SK-N-SH (cell line): ENCODE results near the gene CYTH3. TPM values are rescaled to one million over a fixed set of nuclear protein-coding genes. Genes with fewer than 3 reads are reported as not detected.

Experiments
- CTCF ChIA-PET: fragments of 300-600, 350-600 bp; formaldehyde crosslinking; extraction: SDS; loops from one replicate; lab custom pipeline; 2021; lab: Yijun Ruan, JAX
- POLR2A ChIA-PET: fragments of 350-600 bp; sonication (Branson Sonifier 250); formaldehyde crosslinking; extraction: SDS; loops from one replicate; lab custom pipeline; 2020; ENCODE audit warnings: antibody characterized with exemption, inconsistent platforms; lab: Yijun Ruan, JAX
- DNase-seq: peaks from one replicate; pipeline ENCODE4 v3.0.0; 2012
- H2AFZ ChIP-seq: fragments of 200-600 bp; sonication (generic); 2 replicates; pipeline ENCODE4 v1.8.1; 2016; ENCODE audit warnings: antibody characterized with exemption, mild to moderate bottlenecking, low read depth
- H3F3A ChIP-seq: fragments of 200-600 bp; sonication (generic); replicated peaks from 2 replicates; pipeline ENCODE3; 2016; ENCODE audit warnings: antibody characterized with exemption, mild to moderate bottlenecking; ENCODE audit not compliant: insufficient read depth
- H3K27ac ChIP-seq, 2 experiments: fragments of 200-500 bp in 1 of 2; fragments of 200-600 bp in 1 of 2; sonication (Bioruptor generic) in 1 of 2; sonication (generic), shearing (Covaris generic) in 1 of 2; 2 replicates each; pipeline versions ENCODE4 v1.5.1 to v1.6.1; 2014 to 2016; ENCODE audit warnings: low read depth in 2 of 2, inconsistent platforms in 1 of 2, low read length in 1 of 2, mild to moderate bottlenecking in 1 of 2, mixed read lengths in 1 of 2
- H3K27me3 ChIP-seq: fragments of 200-600 bp; sonication (generic), shearing (Covaris generic); 2 replicates; pipeline ENCODE4 v1.6.1; 2016; ENCODE audit warnings: mixed run types; ENCODE audit not compliant: insufficient read depth
- H3K36me3 ChIP-seq, 2 experiments: fragments of 200-500 bp in 1 of 2; fragments of 200-600 bp in 1 of 2; sonication (Bioruptor generic) in 1 of 2; sonication (generic) in 1 of 2; replicated peaks in 1 of 2; 2 replicates each; pipeline versions ENCODE3 to v1.5.1; 2014 to 2016; ENCODE audit warnings: low read length in 1 of 2, mild to moderate bottlenecking in 1 of 2; ENCODE audit not compliant: insufficient read depth in 2 of 2, control insufficient read depth in 1 of 2
- H3K4me1 ChIP-seq, 2 experiments: fragments of 200-500 bp in 1 of 2; fragments of 200-600 bp in 1 of 2; sonication (Bioruptor generic) in 1 of 2; sonication (generic), shearing (Covaris generic) in 1 of 2; 2 replicates each; pipeline versions ENCODE4 v1.5.1 to v1.6.1; 2014 to 2016; ENCODE audit warnings: low read depth in 1 of 2, low read length in 1 of 2, mixed run types in 1 of 2; ENCODE audit not compliant: insufficient read depth in 2 of 2, control insufficient read depth in 1 of 2
- H3K4me2 ChIP-seq: fragments of 200-600 bp; sonication (generic), shearing (Covaris generic); 2 replicates; pipeline ENCODE4 v1.6.1; 2017; ENCODE audit warnings: mixed run types
- H3K4me3 ChIP-seq, 2 experiments: fragments of 200-500 bp in 1 of 2; fragments of 200-600 bp in 1 of 2; sonication (Bioruptor generic) in 1 of 2; sonication (generic), shearing (Covaris generic) in 1 of 2; 2 replicates each; pipeline versions ENCODE4 v1.5.1 to v1.8.1; 2014 to 2016; ENCODE audit warnings: low read depth in 2 of 2, inconsistent platforms in 1 of 2, low read length in 1 of 2, mild to moderate bottlenecking in 1 of 2, mixed read lengths in 1 of 2, moderate library complexity in 1 of 2
- H3K79me2 ChIP-seq: fragments of 200-600 bp; sonication (generic); 2 replicates; pipeline ENCODE4 v1.8.1; 2017; ENCODE audit warnings: mild to moderate bottlenecking; ENCODE audit not compliant: insufficient read depth
- H3K9ac ChIP-seq: fragments of 200-600 bp; sonication (generic); 2 replicates; pipeline ENCODE4 v1.6.1; 2017; ENCODE audit warnings: mixed run types
- H3K9me2 ChIP-seq: fragments of 200-600 bp; sonication (generic); 2 replicates; pipeline ENCODE4 v1.6.1; 2017; ENCODE audit warnings: mixed run types
- H3K9me3 ChIP-seq: fragments of 200-600 bp; sonication (generic); 2 replicates; pipeline ENCODE4 v1.6.1; 2017; ENCODE audit warnings: mixed run types, mild to moderate bottlenecking, moderate library complexity
- H4K20me1 ChIP-seq: fragments of 200-600 bp; sonication (generic); 2 replicates; pipeline ENCODE4 v1.6.1; 2017; ENCODE audit warnings: mild to moderate bottlenecking, mixed run types; ENCODE audit not compliant: insufficient read depth
- ELF1 ChIP-seq: IDR thresholded peaks from 2 replicates; pipeline ENCODE4 v1.4.0; 2012
- EZH2phosphoT487 ChIP-seq: fragments of 200-600 bp; sonication (generic); IDR thresholded peaks from 2 replicates; pipeline ENCODE4 v1.6.1; 2017; ENCODE audit warnings: low read depth, mixed run types, mild to moderate bottlenecking, antibody characterized with exemption, moderate library complexity, borderline replicate concordance
- FOXJ3 ChIP-seq: sonication (generic); formaldehyde crosslinking; IDR thresholded peaks from 2 replicates; pipeline ENCODE4 v1.5.1; 2020; ENCODE audit warnings: mild to moderate bottlenecking, missing genetic modification reagents
- GABPA ChIP-seq: IDR thresholded peaks from 2 replicates; pipeline ENCODE4 v1.4.0; 2012; ENCODE audit warnings: low read depth, mild to moderate bottlenecking
- GATA2 ChIP-seq: sonication (generic); formaldehyde crosslinking; IDR thresholded peaks from 2 replicates; pipeline ENCODE4 v1.5.0; 2020; ENCODE audit warnings: mild to moderate bottlenecking, missing genetic modification reagents
- NRF1 ChIP-seq: IDR thresholded peaks from 2 replicates; pipeline ENCODE4 v1.6.1; 2012; ENCODE audit warnings: low read depth, mild to moderate bottlenecking, low read length
- POLR2AphosphoS5 ChIP-seq: IDR thresholded peaks from 2 replicates; pipeline ENCODE4 v1.6.1; 2012; ENCODE audit warnings: low read depth, low read length
- SMC3 ChIP-seq: IDR thresholded peaks from 2 replicates; pipeline ENCODE4 v1.6.1; 2012; ENCODE audit warnings: low read depth, low read length, improper control_type of control experiment
- TCF12 ChIP-seq: IDR thresholded peaks from 2 replicates; pipeline ENCODE4 v1.4.0; 2012
- TEAD4 ChIP-seq: IDR thresholded peaks from 2 replicates; pipeline ENCODE4 v1.4.0; 2012; ENCODE audit warnings: mild to moderate bottlenecking, borderline replicate concordance; ENCODE audit not compliant: insufficient read depth
- YY1 ChIP-seq: IDR thresholded peaks from 2 replicates; pipeline ENCODE4 v1.4.0; 2012; ENCODE audit warnings: low read depth, mild to moderate bottlenecking
- ZBTB33 ChIP-seq: IDR thresholded peaks from 2 replicates; pipeline ENCODE4 v1.4.0; 2012; ENCODE audit warnings: low read depth, borderline replicate concordance
- WGBS: methylation state at CpG from one replicate; pipeline ENCODE4 v1.1.6; 2017; ENCODE audit warnings: low lambda C conversion rate; 5-methylcytosine and 5-hydroxymethylcytosine counted together
- polyA plus RNA-seq, 3 experiments: library from polyadenylated mRNA; depleted of rRNA; stranded (reverse); fragments of >200 nt; gene quantifications; 2 replicates each; pipeline ENCODE4 v1.2.3, GENCODE V29; 2012

The CYTH3 gene
- polyA plus RNA-seq, 1 of the 3 experiments (the other 2 are of a cell fraction): 55.1 TPM

GRCh38 chr7:6251653-6252052 lies 20.8 kb downstream of the CYTH3 start:
- Histone ChIP-seq H3K4me1 (peaks cover 12 to 65% of the 10 kb centered on the region in 2 experiments), H3K27ac (peak overlapping the region; percentile 50 to 99; a peak in 3 of 4 replicates), H3K4me3 (no peak overlapping the region), H3K9me2 (no peaks in the 10 kb centered on the region), H3K9me3 (no peaks in the 10 kb centered on the region), H3K36me3 (no peaks in the 10 kb centered on the region), H4K20me1 (no peaks in the 10 kb centered on the region), H2AFZ (no peak overlapping the region), H3K4me2 (peak overlapping the region; percentile 53; the same call in 1 of the 2 replicates), H3K79me2 (peaks cover 97% of the 10 kb centered on the region), H3K9ac (peak overlapping the region; percentile 68; the same call in 1 of the 2 replicates), H3K27me3 (no peaks in the 10 kb centered on the region), H3F3A (peaks cover 70% of the 10 kb centered on the region)
- ChIA-PET POLR2A (no interaction called here), CTCF (interaction anchor here (1.6 to 2.1 kb wide), 3 partner anchors 10 to 92 kb away, joined by 4 to 7 read pairs (median 6); no protein-coding TSS in a partner anchor)
- TF ChIP-seq ZBTB33: no peak
- no peak for TF ChIP-seq FOXJ3 (CRISPR knock-in tag)
- no peak for TF ChIP-seq GABPA
- no peak for TF ChIP-seq NRF1
- TF ChIP-seq TCF12: peak; percentile 44; the same call in 1 of the 2 replicates
- no peak for TF ChIP-seq ELF1
- no peak for TF ChIP-seq TEAD4
- TF ChIP-seq GATA2 (CRISPR knock-in tag): peak; percentile 30; the same call in 1 of the 2 replicates
- no peak for TF ChIP-seq SMC3
- TF ChIP-seq POLR2AphosphoS5: no peak
- WGBS: 26% methylated on average over 4 of the region's 4 CpGs
- no peak for DNase-seq

- Histone ChIP-seq H3K27me3 (no peaks in the 10 kb centered on the region), H3K4me2 (no peak overlapping the region), H3K9me2 (no peaks in the 10 kb centered on the region), H3K36me3 (no peaks in the 10 kb centered on the region), H3K4me1 (peaks cover 6 to 62% of the 10 kb centered on the region in 2 experiments), H3K27ac (peak overlapping the region in 1 of 2 experiments; percentile 99; a peak in 2 of 4 replicates), H3K9ac (no peak overlapping the region), H4K20me1 (no peaks in the 10 kb centered on the region), H2AFZ (no peak overlapping the region), H3K9me3 (no peaks in the 10 kb centered on the region), H3K79me2 (peaks cover 97% of the 10 kb centered on the region), H3F3A (peaks cover 66% of the 10 kb centered on the region), H3K4me3 (no peak overlapping the region)
- DNase-seq: no peak
- CTCF ChIA-PET: interaction anchor here (2.1 kb wide), 1 partner anchor 90 kb away, joined by 7 read pairs; no protein-coding TSS in a partner anchor
- WGBS: 91% methylated on average over 4 of the region's 4 CpGs
- POLR2A ChIA-PET: no interaction called here
- no peak for TF ChIP-seq EZH2phosphoT487
- TF ChIP-seq ZBTB33: no peak
- no peak for TF ChIP-seq YY1
These were observed 22.0 kb downstream of the CYTH3 start for GRCh38 chr7:6250364-6250833.
